ENCODE data around the gene IQGAP2. TPM values are rescaled to one million over a fixed set of nuclear protein-coding genes. Genes with fewer than 3 reads are reported as not detected.

IQGAP2 gene
- total and polyA plus RNA-seq, 9 of the 15 experiments (the other 6 are each of a cell fraction or from before 2014, with no cell fraction given): 8.7 to 23.2 (median 17.4) TPM

DNA sequence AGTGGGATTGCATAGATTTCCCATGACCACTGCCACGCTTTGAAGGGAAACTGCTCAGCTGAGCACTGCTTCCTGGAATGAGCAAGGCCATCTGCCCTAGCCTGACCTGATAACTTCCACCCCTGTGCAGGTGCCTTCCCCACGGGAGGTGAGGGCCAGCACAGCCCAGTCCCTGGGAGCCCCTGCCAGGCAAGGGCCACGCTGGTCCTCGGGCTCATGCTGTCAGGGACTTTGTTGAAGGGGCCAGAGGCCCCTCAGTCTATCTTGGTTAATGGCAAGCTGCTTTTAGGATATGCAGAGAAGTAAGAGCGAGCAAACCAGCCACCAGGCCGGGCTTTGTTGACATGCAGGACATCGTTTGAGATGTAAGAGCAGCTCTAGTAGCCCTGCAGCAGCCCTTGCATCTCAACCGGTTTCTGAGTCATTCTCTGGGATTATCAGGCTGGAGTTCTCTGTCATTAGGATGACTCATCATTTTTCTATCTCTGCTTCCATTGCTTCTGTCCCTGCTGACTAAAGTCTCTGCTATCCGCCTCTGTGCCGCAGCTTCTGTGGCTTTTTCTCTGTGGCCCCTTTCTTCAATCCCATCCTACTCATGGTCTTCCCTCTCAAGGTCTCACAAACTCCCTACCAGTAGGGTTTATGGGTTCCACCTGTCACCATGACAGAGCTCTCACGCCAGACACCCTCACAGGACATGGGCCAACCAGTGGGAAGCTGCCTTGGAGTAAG lies 30.6 kb upstream of the IQGAP2 start (continued):
- TF ChIP-seq, protein P1, sequence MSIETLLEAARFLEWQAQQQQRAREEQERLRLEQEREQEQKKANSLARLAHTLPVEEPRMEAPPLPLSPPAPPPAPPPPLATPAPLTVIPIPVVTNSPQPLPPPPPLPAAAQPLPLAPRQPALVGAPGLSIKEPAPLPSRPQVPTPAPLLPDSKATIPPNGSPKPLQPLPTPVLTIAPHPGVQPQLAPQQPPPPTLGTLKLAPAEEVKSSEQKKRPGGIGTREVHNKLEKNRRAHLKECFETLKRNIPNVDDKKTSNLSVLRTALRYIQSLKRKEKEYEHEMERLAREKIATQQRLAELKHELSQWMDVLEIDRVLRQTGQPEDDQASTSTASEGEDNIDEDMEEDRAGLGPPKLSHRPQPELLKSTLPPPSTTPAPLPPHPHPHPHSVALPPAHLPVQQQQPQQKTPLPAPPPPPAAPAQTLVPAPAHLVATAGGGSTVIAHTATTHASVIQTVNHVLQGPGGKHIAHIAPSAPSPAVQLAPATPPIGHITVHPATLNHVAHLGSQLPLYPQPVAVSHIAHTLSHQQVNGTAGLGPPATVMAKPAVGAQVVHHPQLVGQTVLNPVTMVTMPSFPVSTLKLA (conservative IDR thresholded peaks at IDR 0.05): peak; percentile 65 to 68
- TF ChIP-seq GATA2 (CRISPR knock-in tag; IDR thresholded peaks at IDR 0.05) (0 out of 2 replicates have a peak, but pooled peaks have one; percentile 17), MTF1 (CRISPR knock-in tag; IDR thresholded peaks at IDR 0.05; ENCODE audit: borderline replicate concordance) (0 out of 2 replicates have a peak, but pooled peaks have one; percentile 62), STAT5A (IDR thresholded peaks at IDR 0.05; ENCODE audit: borderline replicate concordance, low read length) (peak; percentile 67; the same call in 1 of the 2 replicates), PHTF2 (CRISPR knock-in tag; IDR thresholded peaks at IDR 0.05) (no peak), NFXL1 (CRISPR knock-in tag; IDR thresholded peaks at IDR 0.05) (no peak), MEF2A (IDR thresholded peaks at IDR 0.05; ENCODE audit: control insufficient read depth, low read depth, low read length) (peak; percentile 9; the same call in 1 of the 2 replicates), BCOR (IDR thresholded peaks at IDR 0.05) (peak; percentile 84), C11orf30 (IDR thresholded peaks at IDR 0.05; ENCODE audit: low read depth) (peak; percentile 100), CBX1 (IDR thresholded peaks at IDR 0.05; ENCODE audit: low read depth) (no peak), RBM15 (IDR thresholded peaks at IDR 0.05; ENCODE audit: insufficient read depth, low read length) (no peak), PHF8 (IDR thresholded peaks at IDR 0.05; ENCODE audit: borderline replicate concordance, low read length) (no peak), BDP1 (IDR thresholded peaks at IDR 0.05; ENCODE audit: insufficient read depth, insufficient read length) (no peak)
- TF ChIP-seq, protein P2, sequence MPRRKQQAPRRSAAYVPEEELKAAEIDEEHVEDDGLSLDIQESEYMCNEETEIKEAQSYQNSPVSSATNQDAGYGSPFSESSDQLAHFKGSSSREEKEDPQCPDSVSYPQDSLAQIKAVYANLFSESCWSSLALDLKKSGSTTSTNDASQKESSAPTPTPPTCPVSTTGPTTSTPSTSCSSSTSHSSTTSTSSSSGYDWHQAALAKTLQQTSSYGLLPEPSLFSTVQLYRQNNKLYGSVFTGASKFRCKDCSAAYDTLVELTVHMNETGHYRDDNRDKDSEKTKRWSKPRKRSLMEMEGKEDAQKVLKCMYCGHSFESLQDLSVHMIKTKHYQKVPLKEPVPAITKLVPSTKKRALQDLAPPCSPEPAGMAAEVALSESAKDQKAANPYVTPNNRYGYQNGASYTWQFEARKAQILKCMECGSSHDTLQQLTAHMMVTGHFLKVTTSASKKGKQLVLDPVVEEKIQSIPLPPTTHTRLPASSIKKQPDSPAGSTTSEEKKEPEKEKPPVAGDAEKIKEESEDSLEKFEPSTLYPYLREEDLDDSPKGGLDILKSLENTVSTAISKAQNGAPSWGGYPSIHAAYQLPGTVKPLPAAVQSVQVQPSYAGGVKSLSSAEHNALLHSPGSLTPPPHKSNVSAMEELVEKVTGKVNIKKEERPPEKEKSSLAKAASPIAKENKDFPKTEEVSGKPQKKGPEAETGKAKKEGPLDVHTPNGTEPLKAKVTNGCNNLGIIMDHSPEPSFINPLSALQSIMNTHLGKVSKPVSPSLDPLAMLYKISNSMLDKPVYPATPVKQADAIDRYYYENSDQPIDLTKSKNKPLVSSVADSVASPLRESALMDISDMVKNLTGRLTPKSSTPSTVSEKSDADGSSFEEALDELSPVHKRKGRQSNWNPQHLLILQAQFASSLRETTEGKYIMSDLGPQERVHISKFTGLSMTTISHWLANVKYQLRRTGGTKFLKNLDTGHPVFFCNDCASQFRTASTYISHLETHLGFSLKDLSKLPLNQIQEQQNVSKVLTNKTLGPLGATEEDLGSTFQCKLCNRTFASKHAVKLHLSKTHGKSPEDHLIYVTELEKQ (CRISPR knock-in tag; IDR thresholded peaks at IDR 0.05): no peak
- TF ChIP-seq, protein P3, sequence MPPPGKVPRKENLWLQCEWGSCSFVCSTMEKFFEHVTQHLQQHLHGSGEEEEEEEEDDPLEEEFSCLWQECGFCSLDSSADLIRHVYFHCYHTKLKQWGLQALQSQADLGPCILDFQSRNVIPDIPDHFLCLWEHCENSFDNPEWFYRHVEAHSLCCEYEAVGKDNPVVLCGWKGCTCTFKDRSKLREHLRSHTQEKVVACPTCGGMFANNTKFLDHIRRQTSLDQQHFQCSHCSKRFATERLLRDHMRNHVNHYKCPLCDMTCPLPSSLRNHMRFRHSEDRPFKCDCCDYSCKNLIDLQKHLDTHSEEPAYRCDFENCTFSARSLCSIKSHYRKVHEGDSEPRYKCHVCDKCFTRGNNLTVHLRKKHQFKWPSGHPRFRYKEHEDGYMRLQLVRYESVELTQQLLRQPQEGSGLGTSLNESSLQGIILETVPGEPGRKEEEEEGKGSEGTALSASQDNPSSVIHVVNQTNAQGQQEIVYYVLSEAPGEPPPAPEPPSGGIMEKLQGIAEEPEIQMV (tag; conservative IDR thresholded peaks at IDR 0.05; ENCODE audit: low read depth): peak; percentile 54; the same call in 1 of the 2 replicates
- TF ChIP-seq, protein P4, sequence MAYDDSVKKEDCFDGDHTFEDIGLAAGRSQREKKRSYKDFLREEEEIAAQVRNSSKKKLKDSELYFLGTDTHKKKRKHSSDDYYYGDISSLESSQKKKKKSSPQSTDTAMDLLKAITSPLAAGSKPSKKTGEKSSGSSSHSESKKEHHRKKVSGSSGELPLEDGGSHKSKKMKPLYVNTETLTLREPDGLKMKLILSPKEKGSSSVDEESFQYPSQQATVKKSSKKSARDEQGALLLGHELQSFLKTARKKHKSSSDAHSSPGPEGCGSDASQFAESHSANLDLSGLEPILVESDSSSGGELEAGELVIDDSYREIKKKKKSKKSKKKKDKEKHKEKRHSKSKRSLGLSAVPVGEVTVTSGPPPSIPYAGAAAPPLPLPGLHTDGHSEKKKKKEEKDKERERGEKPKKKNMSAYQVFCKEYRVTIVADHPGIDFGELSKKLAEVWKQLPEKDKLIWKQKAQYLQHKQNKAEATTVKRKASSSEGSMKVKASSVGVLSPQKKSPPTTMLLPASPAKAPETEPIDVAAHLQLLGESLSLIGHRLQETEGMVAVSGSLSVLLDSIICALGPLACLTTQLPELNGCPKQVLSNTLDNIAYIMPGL (CRISPR knock-in tag; IDR thresholded peaks at IDR 0.05): no peak
